HG02763 (cell line): ENCODE measurements around the gene GDI2.

Experiments
- ATAC-seq: cut with Tn5 transposase; IDR thresholded peaks from one replicate; pipeline ENCODE4 v1.9.1; 2021; ENCODE audit warnings: mild to moderate bottlenecking, moderate library complexity; ENCODE audit not compliant: unreplicated experiment

Gene GDI2

DNA sequence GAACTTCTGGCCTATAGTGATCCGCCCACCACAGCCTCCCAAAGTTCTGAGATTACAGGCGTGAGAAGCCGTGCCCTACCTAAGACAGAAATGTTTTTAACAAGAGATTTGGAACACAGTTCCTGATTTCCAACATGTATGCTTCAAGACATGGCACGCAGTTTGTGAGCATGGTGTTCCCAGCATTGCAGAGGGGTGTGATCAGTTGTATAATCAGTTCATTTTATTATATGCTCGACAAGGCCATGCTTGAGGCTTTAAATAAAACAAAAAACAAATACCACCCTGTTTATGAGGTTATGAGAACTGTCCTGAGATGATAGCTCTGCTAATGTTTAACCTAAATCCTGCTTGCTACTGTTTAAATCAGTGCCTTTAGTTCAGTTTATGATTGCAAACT lies 68.4 kb downstream of the GDI2 start:
- ATAC-seq, result no peak

GRCh38 chr10:5743736-5744135 lies 69.5 kb downstream of the GDI2 start:
- no peak for ATAC-seq

DNA sequence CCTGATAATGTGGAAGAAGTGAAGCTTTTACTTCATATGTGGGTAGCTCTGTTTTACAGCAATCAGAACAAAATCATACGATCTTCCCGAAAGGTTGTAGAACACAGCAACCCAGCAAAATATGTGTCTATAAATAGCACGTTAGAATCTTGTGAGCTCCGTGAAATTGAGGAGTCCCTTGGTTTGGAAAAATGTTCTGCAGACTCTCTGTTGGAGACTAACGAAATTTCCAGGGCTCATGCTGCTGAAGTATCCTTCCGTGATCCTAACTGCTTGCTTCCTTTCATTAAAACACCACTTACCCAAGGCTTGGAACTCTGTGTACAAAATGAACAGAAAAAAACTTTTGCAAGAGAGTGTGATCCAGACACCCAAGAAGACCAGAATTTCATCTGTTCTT lies 71.1 kb downstream of the GDI2 start:
- ATAC-seq, result no peak

- no peak for ATAC-seq
These were observed 72.0 kb downstream of the GDI2 start for GRCh38 chr10:5741276-5741675.

GRCh38 chr10:5738427-5738826 lies 74.8 kb downstream of the GDI2 start:
- no peak for ATAC-seq

DNA sequence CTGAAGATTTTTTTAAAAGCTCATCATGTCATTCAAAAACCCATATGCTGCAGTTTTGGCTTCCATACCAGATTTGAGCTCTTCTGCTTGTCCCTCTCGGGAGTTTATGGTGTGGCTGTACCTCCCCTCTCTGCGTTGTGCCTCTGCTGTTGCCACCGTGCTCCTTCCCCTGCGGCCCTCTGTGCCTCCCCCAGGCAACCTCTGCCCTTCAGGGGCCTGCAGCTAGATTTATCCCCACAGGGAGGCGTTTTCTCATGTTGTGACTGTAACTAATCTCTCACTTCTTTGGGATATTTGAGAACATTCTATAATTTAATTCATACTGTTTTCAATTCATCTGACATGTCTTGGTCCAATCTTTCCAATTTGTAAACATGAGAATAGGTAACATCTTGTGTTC lies 75.9 kb downstream of the GDI2 start:
- no peak for ATAC-seq

DNA sequence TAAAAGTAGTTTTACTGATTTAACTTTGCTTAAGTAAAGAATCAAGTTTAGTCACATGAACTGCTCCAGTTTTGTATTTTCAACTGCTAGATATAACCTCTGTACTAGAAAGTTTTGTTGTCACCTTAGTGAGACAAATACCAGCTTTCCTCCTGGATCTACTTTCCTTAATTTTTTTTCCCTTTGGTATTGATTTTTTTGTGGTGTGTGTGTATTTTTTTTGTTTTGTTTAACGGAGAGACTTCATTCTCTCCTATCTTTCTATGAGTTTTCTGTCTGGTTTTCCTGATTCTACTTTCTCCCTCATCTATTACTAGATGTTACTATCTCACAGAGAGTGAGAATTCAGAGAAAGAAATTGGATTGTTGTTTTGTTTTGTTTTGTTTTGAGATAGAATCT lies 76.6 kb downstream of the GDI2 start:
- ATAC-seq, result no peak

GRCh38 chr10:5735119-5735518 lies 78.1 kb downstream of the GDI2 start:
- no peak for ATAC-seq

GRCh38 chr10:5732141-5732540 lies 81.1 kb downstream of the GDI2 start:
- no peak for ATAC-seq

DNA sequence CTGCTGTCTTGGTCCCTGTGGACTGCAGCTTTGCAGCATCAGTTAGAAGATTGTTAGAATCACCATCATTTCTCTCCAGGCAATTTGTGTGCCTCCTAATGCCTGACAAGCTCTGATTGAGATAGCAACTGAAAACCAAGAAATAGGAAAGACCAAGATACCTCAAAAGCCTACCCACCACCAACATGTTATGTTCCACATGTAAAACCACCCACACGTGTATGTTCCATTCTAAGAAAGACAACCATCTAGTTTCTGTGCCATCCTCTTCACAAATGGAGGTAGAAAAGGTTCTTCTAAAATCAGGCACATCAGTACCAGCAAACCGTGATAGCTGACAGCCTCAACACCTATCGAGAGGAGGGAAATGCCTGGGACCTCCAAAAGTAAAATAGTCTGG lies 81.7 kb downstream of the GDI2 start:
- ATAC-seq, result no peak

GRCh38 chr10:5730766-5731165 lies 82.5 kb downstream of the GDI2 start:
- no peak for ATAC-seq

DNA sequence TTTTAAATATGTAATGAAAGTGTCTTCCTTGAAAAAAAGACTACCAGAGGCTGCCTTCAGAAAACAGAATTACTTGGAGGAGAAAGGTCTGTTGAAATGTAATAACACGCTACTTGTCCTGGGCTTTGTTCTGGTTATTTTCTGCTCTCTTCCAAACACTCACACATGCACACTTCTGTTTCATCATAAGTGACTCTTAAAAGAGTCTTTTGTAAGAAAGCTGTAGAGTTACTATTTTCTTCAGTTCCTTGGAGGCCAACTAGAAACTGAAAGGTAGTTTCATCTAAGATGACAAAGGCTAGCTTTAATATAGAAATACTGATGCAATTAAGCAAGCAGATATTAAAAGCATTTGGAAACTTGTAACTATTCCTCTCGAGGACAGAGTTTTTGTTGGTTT lies 89.5 kb downstream of the GDI2 start:
- ATAC-seq, result no peak

GRCh38 chr10:5720182-5720581 lies 93.1 kb downstream of the GDI2 start:
- no peak for ATAC-seq

DNA sequence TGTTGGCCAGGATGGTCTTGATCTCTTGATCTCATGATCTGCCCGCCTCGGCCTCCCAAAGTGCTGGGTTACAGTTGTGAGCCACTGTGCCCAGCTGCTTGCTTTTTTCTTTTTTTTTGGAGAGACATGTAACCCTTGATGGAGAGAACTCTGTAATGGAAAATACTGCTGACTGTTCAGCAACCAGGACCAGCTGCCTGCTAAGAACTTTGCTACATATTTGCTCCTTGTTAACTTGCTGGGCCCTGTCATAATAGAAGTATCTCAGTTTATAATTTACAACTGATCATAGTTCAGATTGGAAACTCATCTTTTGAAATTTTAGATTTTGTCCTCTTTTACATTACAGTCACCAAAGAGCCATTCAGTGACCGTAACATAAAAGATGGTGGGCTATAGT lies 93.7 kb downstream of the GDI2 start:
- ATAC-seq, result no peak
